Uterus (tissue), 4 donors: ENCODE results near the gene ASB2. TPM values are rescaled to one million over a fixed set of nuclear protein-coding genes. Genes with fewer than 3 reads are reported as not detected.

ENCODE experiments used
- DNase-seq, 2 donors: peaks; one replicate each; pipeline ENCODE4 v3.0.0-alpha.2; 2019 to 2020
- H3K27ac ChIP-seq, 2 donors: fragments of 200-600 bp; sonication (generic); 1 replicate in 1 of 2; 2 replicates in 1 of 2; pipeline ENCODE4 v1.5.1; 2016 to 2018
- H3K27me3 ChIP-seq, 2 donors: fragments of 200-600 bp; sonication (generic); one replicate each; pipeline ENCODE4 v1.5.1; 2018 to 2019; ENCODE audit warnings: control low read depth in 1 of 2
- H3K36me3 ChIP-seq, 2 donors: fragments of 200-600 bp; sonication (generic); one replicate each; pipeline ENCODE4 v1.5.1; 2019; ENCODE audit warnings: control low read depth in 1 of 2
- H3K4me1 ChIP-seq, 2 donors: fragments of 200-600 bp; sonication (generic); one replicate each; pipeline ENCODE4 v1.5.1; 2018 to 2019; ENCODE audit warnings: control low read depth in 1 of 2
- H3K4me3 ChIP-seq, 2 donors: fragments of 200-600 bp; sonication (generic); 1 replicate in 1 of 2; 2 replicates in 1 of 2; pipeline ENCODE4 v1.5.1; 2018 to 2019; ENCODE audit warnings: mild to moderate bottlenecking in 1 of 2
- H3K9me3 ChIP-seq, 2 donors: fragments of 200-600 bp; sonication (generic); one replicate each; pipeline ENCODE4 v1.5.1; 2019; ENCODE audit warnings: control low read depth in 1 of 2
- CTCF ChIP-seq, 4 experiments: fragments of 200-600 bp in 2 of 4; fragments of 450-650 bp in 2 of 4; sonication (generic) in 2 of 4; IDR thresholded peaks; one replicate each; pipeline ENCODE4 v1.5.1; 2016 to 2019; ENCODE audit warnings: antibody characterized with exemption in 4 of 4, mild to moderate bottlenecking in 2 of 4, moderate library complexity in 1 of 4
- POLR2A ChIP-seq, 2 donors: fragments of 450-650 bp; IDR thresholded peaks; one replicate each; pipeline ENCODE4 v1.6.1; 2016; ENCODE audit warnings: antibody characterized with exemption in 2 of 2, mild to moderate bottlenecking in 1 of 2, moderate library complexity in 1 of 2
- intact Hi-C: fragments of 100-400 bp; cut with DNase I; formaldehyde crosslinking; loops from one replicate; pipeline ENCODE4 v1.15.1; 2023; ENCODE audit warnings: low total_unique reads
- total RNA-seq, 4 donors: library from RNA; depleted of rRNA in 3 of 4; stranded (reverse); fragments of >200 nt in 3 of 4; gene quantifications; one replicate each; pipeline versions ENCODE4 v1.1.0 to v1.2.4, GENCODE V29; 2014 to 2023
- donor health status: DM: yes; HTN: yes; CAD: no.

ASB2 gene
- 10 to 100 TPM; 11.8 to 84.1 (median 21.0) TPM for total RNA-seq

GRCh38 chr14:93976477-93977057 is at the start of gene ASB2:
Gene ASB2 (minus strand): TSS chr14:93976570. CDS start chr14:93964539, 12,031 bp downstream.
- Histone ChIP-seq H3K4me1 (peaks cover 0 to 4% of the 10 kb centered on the region in 2 donors), H3K27ac (peak within 1 kb of the TSS; percentile 88 to 92)
- peak; percentile 54 to 83 for DNase-seq

GRCh38 chr14:94025720-94026119 is 49.4 kb upstream of the ASB2 start:
- TF ChIP-seq POLR2A (IDR thresholded peaks at IDR 0.05) (no peak), CTCF (IDR thresholded peaks at IDR 0.05) (no peak)
- Histone ChIP-seq H3K27ac (no peak overlapping the region), H3K4me3 (peak overlapping the region in 1 of 2 donors; percentile 17), H3K36me3 (no peaks in the 10 kb centered on the region), H3K9me3 (no peaks in the 10 kb centered on the region), H3K4me1 (no peaks in the 10 kb centered on the region), H3K27me3 (no peaks in the 10 kb centered on the region)
- no peak for DNase-seq
- intact Hi-C loops, result no loop called here

More at GRCh38 chr14:93976477-93977057, at the start of gene ASB2:
- TF ChIP-seq POLR2A (IDR thresholded peaks at IDR 0.05) (peak; percentile 64 to 74), CTCF (IDR thresholded peaks at IDR 0.05) (peak in 1 of 4 experiments; percentile 6)
- Histone ChIP-seq H3K36me3 (no peaks in the 10 kb centered on the region), H3K27me3 (no peaks in the 10 kb centered on the region), H3K4me3 (peak within 1 kb of the TSS; percentile 40 to 45), H3K9me3 (no peaks in the 10 kb centered on the region)
- intact Hi-C loops, result no loop called here

- H3K4me3 ChIP-seq, result no peak overlapping the region
- H3K27ac ChIP-seq, result no peak overlapping the region
- H3K9me3 ChIP-seq, result no peaks in the 10 kb centered on the region
- no peaks in the 10 kb centered on the region for H3K4me1 ChIP-seq
- no peaks in the 10 kb centered on the region for H3K36me3 ChIP-seq
- intact Hi-C loops, result no loop called here
- no peaks in the 10 kb centered on the region for H3K27me3 ChIP-seq
- TF ChIP-seq POLR2A (IDR thresholded peaks at IDR 0.05) (no peak), CTCF (IDR thresholded peaks at IDR 0.05) (no peak)
- no peak for DNase-seq
These were observed 48.2 kb upstream of the ASB2 start for GRCh38 chr14:94024549-94024948.

- TF ChIP-seq POLR2A (IDR thresholded peaks at IDR 0.05), result no peak
- no peak for TF ChIP-seq CTCF (IDR thresholded peaks at IDR 0.05)
- no peak overlapping the region for H3K4me3 ChIP-seq
- no peaks in the 10 kb centered on the region for H3K27me3 ChIP-seq
- no peak overlapping the region for H3K27ac ChIP-seq
- intact Hi-C loops, result no loop called here
- no peaks in the 10 kb centered on the region for H3K9me3 ChIP-seq
- no peaks in the 10 kb centered on the region for H3K4me1 ChIP-seq
- no peak for DNase-seq
- H3K36me3 ChIP-seq, result no peaks in the 10 kb centered on the region
These were observed 46.4 kb upstream of the ASB2 start for GRCh38 chr14:94022532-94023411.
